K562 (cell line): ENCODE data around the gene C3. TPM values are rescaled to one million over a fixed set of nuclear protein-coding genes. Genes with fewer than 3 reads are reported as not detected.
"Not testable (repeated sequence)": the region's sequence is repeated elsewhere in the genome, so short reads cannot be mapped to it uniquely, and the experiment has no call there.

Source experiments
- ATAC-seq: fragments of 200-7000 bp; cut with Tn5 transposase; 3 replicates; pipeline ENCODE4 v1.9.1; 2020; ENCODE audit warnings: moderate library complexity
- BruUV-seq: library from RNA; stranded (reverse); fragments of 400-500 nt; replicated peaks from 2 replicates; lab custom pipeline; 2021; lab: Mats Ljungman, UMichigan
- CTCF ChIA-PET: fragments of 300-600 bp; formaldehyde crosslinking; extraction: SDS; loops from one replicate; lab custom pipeline; 2021; ENCODE audit warnings: low intra/inter-chr PET ratio; lab: Yijun Ruan, JAX
- POLR2A ChIA-PET: fragments of 300-600, 350-650 bp; sonication (Branson Sonifier 250); formaldehyde crosslinking; extraction: SDS; loops from one replicate; lab custom pipeline; 2021; ENCODE audit warnings: antibody characterized with exemption, inconsistent platforms; lab: Yijun Ruan, JAX
- DNase-seq, 4 experiments: peaks; one replicate each; pipeline versions ENCODE4 v3.0.0 to v3.0.0-alpha.2; 2011 to 2018; ENCODE audit warnings: low spot score in 3 of 4, mixed read lengths in 3 of 4; ENCODE audit errors: extremely low read depth in 1 of 4
- FAIRE-seq: peaks from 2 replicates; lab custom pipeline; 2011; peaks lifted over from hg19 to GRCh38; lab: Jason Lieb, UNC
- H2AFZ ChIP-seq: 2 replicates; pipeline ENCODE4 v1.6.0; 2011; ENCODE audit warnings: low read depth, low read length, control low read depth, inconsistent platforms
- H3K27ac ChIP-seq: fragments of 200-600 bp; 3 replicates; pipeline ENCODE4 v1.8.0; 2011; ENCODE audit warnings: low read depth, mild to moderate bottlenecking, control low read depth, inconsistent platforms, low read length, moderate library complexity, mixed read lengths; ENCODE audit errors: extremely low read depth
- H3K27me3 ChIP-seq, 2 experiments: fragments of 300-600 bp in 1 of 2; 2 replicates in 1 of 2; 3 replicates in 1 of 2; pipeline versions ENCODE4 v1.6.0 to v1.8.0; 2011; ENCODE audit warnings: inconsistent platforms in 2 of 2, low read length in 2 of 2, mild to moderate bottlenecking in 1 of 2, mixed read lengths in 1 of 2, moderate library complexity in 1 of 2; ENCODE audit not compliant: control insufficient read depth in 2 of 2, insufficient read depth in 2 of 2
- H3K36me3 ChIP-seq: fragments of 300-600 bp; 3 replicates; pipeline ENCODE4 v1.8.0; 2011; ENCODE audit warnings: mild to moderate bottlenecking, low read length, inconsistent platforms; ENCODE audit not compliant: control insufficient read depth, insufficient read depth
- H3K4me1 ChIP-seq, 2 experiments: fragments of 200-600 bp in 1 of 2; replicated peaks in 1 of 2; 2 replicates in 1 of 2; 3 replicates in 1 of 2; pipeline versions ENCODE4 v1.5.1 to v1.8.0; 2011; ENCODE audit warnings: inconsistent platforms in 2 of 2, low read length in 2 of 2, mild to moderate bottlenecking in 1 of 2, mixed read lengths in 1 of 2, moderate library complexity in 1 of 2; ENCODE audit not compliant: control insufficient read depth in 2 of 2, insufficient read depth in 2 of 2
- H3K4me2 ChIP-seq: 2 replicates; pipeline ENCODE4 v1.6.1; 2011; ENCODE audit warnings: low read length, control low read depth, inconsistent platforms, mixed read lengths; ENCODE audit not compliant: insufficient read depth
- H3K4me3 ChIP-seq: fragments of 200-600 bp; sonication (generic), shearing (Covaris generic); 2 replicates; pipeline ENCODE4 v1.5.1; 2016; ENCODE audit warnings: control low read depth, inconsistent platforms
- H3K79me2 ChIP-seq: fragments of 200-600 bp; 3 replicates; pipeline ENCODE4 v1.8.0; 2011; ENCODE audit warnings: low read length, inconsistent platforms; ENCODE audit not compliant: control insufficient read depth, insufficient read depth
- H3K9ac ChIP-seq, 2 experiments: 2 replicates each; pipeline versions ENCODE4 v1.6.0 to v1.6.1; 2011; ENCODE audit warnings: low read depth in 2 of 2, low read length in 2 of 2, control low read depth in 1 of 2, inconsistent platforms in 1 of 2, mild to moderate bottlenecking in 1 of 2, mixed read lengths in 1 of 2; ENCODE audit not compliant: insufficient read depth in 1 of 2
- H3K9me1 ChIP-seq: one replicate; pipeline ENCODE4 v1.6.0; 2011; ENCODE audit warnings: inconsistent platforms, mild to moderate bottlenecking, low read length, moderate library complexity; ENCODE audit not compliant: control insufficient read depth, insufficient read depth
- H3K9me3 ChIP-seq: replicated peaks from 2 replicates; pipeline ENCODE4 v1.5.1; 2011; ENCODE audit warnings: low read depth, low read length, inconsistent platforms; ENCODE audit not compliant: control insufficient read depth, insufficient read depth
- H4K20me1 ChIP-seq: replicated peaks from 2 replicates; pipeline ENCODE4 v1.6.1; 2011; ENCODE audit warnings: low read length, inconsistent platforms, mixed read lengths; ENCODE audit not compliant: control insufficient read depth, insufficient read depth
- ATF7 ChIP-seq: fragments of 450-650 bp; IDR thresholded peaks from 2 replicates; pipeline ENCODE4 v1.7.1; 2014; ENCODE audit warnings: mild to moderate bottlenecking, moderate library complexity
- CTBP1 ChIP-seq: fragments of 450-650 bp; IDR thresholded peaks from 2 replicates; pipeline ENCODE4 v1.6.1; 2016; ENCODE audit warnings: borderline replicate concordance
- DPF2 ChIP-seq: fragments of 450-650 bp; IDR thresholded peaks from 2 replicates; pipeline ENCODE4 v1.6.1; 2016
- GATAD2B ChIP-seq: fragments of 450-650 bp; IDR thresholded peaks from 2 replicates; pipeline ENCODE4 v1.6.1; 2017; ENCODE audit warnings: mild to moderate bottlenecking, borderline replicate concordance
- KLF1 ChIP-seq: fragments of 450-650 bp; IDR thresholded peaks from 2 replicates; pipeline ENCODE4 v1.6.1; 2016; ENCODE audit warnings: missing genetic modification characterization, missing compliant biosample characterization
- KLF13 ChIP-seq: fragments of 450-650 bp; IDR thresholded peaks from 2 replicates; pipeline ENCODE4 v1.6.1; 2016; ENCODE audit warnings: missing genetic modification characterization, low read depth, mild to moderate bottlenecking, missing compliant biosample characterization, moderate library complexity, borderline replicate concordance
- NR2C1 ChIP-seq, 2 experiments: fragments of 450-650 bp; IDR thresholded peaks; 2 replicates each; pipeline ENCODE4 v1.6.1; 2017; ENCODE audit warnings: mild to moderate bottlenecking in 2 of 2, antibody characterized with exemption in 1 of 2, inconsistent platforms in 1 of 2, missing compliant biosample characterization in 1 of 2, missing genetic modification characterization in 1 of 2
- POLR3G ChIP-seq: IDR thresholded peaks from 2 replicates; pipeline ENCODE4 v1.6.1; 2011; ENCODE audit not compliant: insufficient read length, insufficient replicate concordance; ENCODE audit errors: extremely low read depth
- SMARCE1 ChIP-seq: fragments of 450-650 bp; IDR thresholded peaks from 2 replicates; pipeline ENCODE4 v1.7.1; 2016; ENCODE audit warnings: mild to moderate bottlenecking
- SP2 ChIP-seq: IDR thresholded peaks from 2 replicates; pipeline ENCODE4 v1.6.1; 2011; ENCODE audit warnings: mild to moderate bottlenecking, low read depth, low read length, moderate library complexity; ENCODE audit not compliant: poor library complexity, severe bottlenecking; ENCODE audit errors: extremely low read depth
- ZBTB17 ChIP-seq: fragments of 450-650 bp; formaldehyde crosslinking; IDR thresholded peaks from 2 replicates; pipeline ENCODE4 v1.4.0; 2020; ENCODE audit warnings: mild to moderate bottlenecking
- ZNF79 ChIP-seq: fragments of 250-450 bp; sonication (Bioruptor Pico); IDR thresholded peaks from 2 replicates; pipeline ENCODE4 v1.4.0; 2020; ENCODE audit warnings: low read depth, mild to moderate bottlenecking, moderate library complexity
- WGBS: fragments of 100-300 bp; shearing (Covaris generic); methylation state at CpG from one replicate; pipeline ENCODE4 v1.1.6; 2016; ENCODE audit warnings: low coverage, mixed read lengths; ENCODE audit not compliant: insufficient coverage; ENCODE audit errors: missing lambda C conversion rate; 5-methylcytosine and 5-hydroxymethylcytosine counted together
- in situ Hi-C: fragments of 300-500 bp; cut with MboI; formaldehyde crosslinking; loops from 4 replicates; pipeline ENCODE4 v1.15.0; 2018; ENCODE audit warnings: inconsistent platforms, mixed read lengths
- intact Hi-C: fragments of 100-400 bp; cut with micrococcal nuclease; formaldehyde crosslinking; loops from 2 replicates; pipeline ENCODE4 v1.14.2; 2022
- polyA plus RNA-seq, 8 experiments: library from polyadenylated mRNA; depleted of rRNA in 4 of 8; stranded (reverse) in 5 of 8; unstranded in 3 of 8; fragments of >200 nt; fragmentation: Nextera tagmentation in 2 of 8; fragmentation: Illumina TruSeq in 1 of 8; extraction: Ambion mirVana in 2 of 8; extraction: Trizol in 1 of 8; gene quantifications; 2 replicates each; pipeline versions ENCODE4 v1.2.1 to v1.2.3, GENCODE V29; 2011 to 2014; ENCODE audit warnings: inconsistent platforms in 1 of 8, missing spikeins in 1 of 8
- total RNA-seq, 7 experiments: library from RNA; depleted of rRNA in 6 of 7; stranded (reverse); fragments of >200 nt in 6 of 7; fragmentation: Illumina TruSeq in 2 of 7; extraction: Trizol in 2 of 7; gene quantifications; 2 replicates each; pipeline versions ENCODE4 v1.2.1 to v1.2.3, GENCODE V29; 2011 to 2021; ENCODE audit warnings: low replicate concordance in 1 of 7
- TF ChIP-seq, protein P1 (sequence below): fragments of 250-450 bp; sonication (Bioruptor Pico); IDR thresholded peaks from 2 replicates; pipeline ENCODE4 v1.9.0; 2021; ENCODE audit warnings: mild to moderate bottlenecking, inconsistent platforms
- TF ChIP-seq, protein P2 (sequence below): sonication (generic); formaldehyde crosslinking; IDR thresholded peaks from 2 replicates; pipeline ENCODE4 v1.9.0; 2022; ENCODE audit warnings: mild to moderate bottlenecking, missing genetic modification reagents

The C3 gene
- total and polyA plus RNA-seq, 9 of the 15 experiments (the other 6 are each of a cell fraction or from before 2014, with no cell fraction given), result 0.59 to 10.6 (median 2.2) TPM

DNA sequence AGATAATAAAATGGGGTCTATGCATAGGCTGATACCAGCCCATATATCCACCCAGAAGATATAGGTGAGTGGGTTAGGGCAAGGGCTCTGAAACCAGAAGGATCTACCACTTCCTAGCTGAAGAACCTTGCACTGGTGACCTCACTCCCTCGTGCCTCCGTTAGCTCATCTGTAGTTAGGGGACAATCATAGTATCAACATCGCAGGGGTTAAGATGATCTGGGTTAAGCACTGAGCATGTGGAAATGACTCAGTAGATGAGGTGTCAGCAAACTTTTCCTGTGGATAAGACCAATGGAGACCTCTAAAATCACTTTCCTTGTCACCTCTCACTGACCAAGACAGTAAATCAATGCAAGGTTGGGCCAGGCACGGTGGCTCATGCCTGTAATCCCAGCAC, 81.0 kb downstream of the C3 start (continued):
- peak; percentile 31; the same call in 1 of the 2 replicates for TF ChIP-seq SMARCE1
- TF ChIP-seq ZBTB17, result no peak
- 0 out of 2 replicates have a peak, but pooled peaks have one; percentile 38 for TF ChIP-seq DPF2
- TF ChIP-seq, protein P1, sequence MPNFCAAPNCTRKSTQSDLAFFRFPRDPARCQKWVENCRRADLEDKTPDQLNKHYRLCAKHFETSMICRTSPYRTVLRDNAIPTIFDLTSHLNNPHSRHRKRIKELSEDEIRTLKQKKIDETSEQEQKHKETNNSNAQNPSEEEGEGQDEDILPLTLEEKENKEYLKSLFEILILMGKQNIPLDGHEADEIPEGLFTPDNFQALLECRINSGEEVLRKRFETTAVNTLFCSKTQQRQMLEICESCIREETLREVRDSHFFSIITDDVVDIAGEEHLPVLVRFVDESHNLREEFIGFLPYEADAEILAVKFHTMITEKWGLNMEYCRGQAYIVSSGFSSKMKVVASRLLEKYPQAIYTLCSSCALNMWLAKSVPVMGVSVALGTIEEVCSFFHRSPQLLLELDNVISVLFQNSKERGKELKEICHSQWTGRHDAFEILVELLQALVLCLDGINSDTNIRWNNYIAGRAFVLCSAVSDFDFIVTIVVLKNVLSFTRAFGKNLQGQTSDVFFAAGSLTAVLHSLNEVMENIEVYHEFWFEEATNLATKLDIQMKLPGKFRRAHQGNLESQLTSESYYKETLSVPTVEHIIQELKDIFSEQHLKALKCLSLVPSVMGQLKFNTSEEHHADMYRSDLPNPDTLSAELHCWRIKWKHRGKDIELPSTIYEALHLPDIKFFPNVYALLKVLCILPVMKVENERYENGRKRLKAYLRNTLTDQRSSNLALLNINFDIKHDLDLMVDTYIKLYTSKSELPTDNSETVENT (CRISPR knock-in tag), result no peak
- TF ChIP-seq SP2, result no peak
- TF ChIP-seq KLF1, result no peak
- TF ChIP-seq GATAD2B, result no peak
- TF ChIP-seq ZNF79, result no peak
- TF ChIP-seq, protein P2, sequence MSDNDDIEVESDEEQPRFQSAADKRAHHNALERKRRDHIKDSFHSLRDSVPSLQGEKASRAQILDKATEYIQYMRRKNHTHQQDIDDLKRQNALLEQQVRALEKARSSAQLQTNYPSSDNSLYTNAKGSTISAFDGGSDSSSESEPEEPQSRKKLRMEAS (CRISPR knock-in tag), result 0 out of 2 replicates have a peak, but pooled peaks have one; percentile 33
- TF ChIP-seq KLF13 (tag), result no peak
- TF ChIP-seq ATF7, result peak; percentile 61; the same call in 1 of the 2 replicates
- peak; percentile 29; the same call in 1 of the 2 replicates for TF ChIP-seq CTBP1
- no peak for TF ChIP-seq NR2C1 (IDR thresholded peaks at IDR 0.05)
- no peak for TF ChIP-seq NR2C1 (tag; IDR thresholded peaks at IDR 0.05)
- no peak for TF ChIP-seq POLR3G
- TF ChIP-seq, all 486 proteins: peak for 36

DNA sequence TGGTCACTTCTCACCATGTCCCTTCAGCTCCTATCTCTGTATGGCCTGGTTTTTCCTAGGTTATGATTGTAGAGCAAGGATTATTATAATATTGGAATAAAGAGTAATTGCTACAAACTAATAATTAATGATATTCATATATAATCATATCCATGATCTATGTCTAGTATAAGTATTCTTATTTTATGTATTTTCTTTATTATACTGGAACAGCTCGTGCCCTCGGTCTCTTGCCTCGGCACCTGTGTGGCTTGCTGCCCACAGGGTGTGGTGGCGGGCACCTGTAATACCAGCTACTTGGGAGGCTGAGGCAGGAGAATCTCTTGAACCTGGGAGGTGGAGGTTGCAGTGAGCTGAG, 87.0 kb downstream of the C3 start:
- ChIA-PET POLR2A (interaction anchor here (0.6 kb wide), 1 partner anchor 33 kb away, joined by 3 read pairs; no protein-coding TSS in a partner anchor), CTCF (interaction anchor here (0.6 to 3.5 kb wide), 3 partner anchors 103 to 230 kb away, joined by 3 to 23 read pairs (median 19); no protein-coding TSS in a partner anchor)
- 58% methylated on average over 4 of the region's 4 CpGs for WGBS
- H3K9ac ChIP-seq, H3K9me3 ChIP-seq, H3K4me1 ChIP-seq, H3K27me3 ChIP-seq, H3K36me3 ChIP-seq, H4K20me1 ChIP-seq, in situ Hi-C loops, ATAC-seq, H3K4me3 ChIP-seq, FAIRE-seq, H3K79me2 ChIP-seq, BruUV-seq, H2AFZ ChIP-seq, DNase-seq, H3K9me1 ChIP-seq, H3K27ac ChIP-seq, H3K4me2 ChIP-seq: not testable (repeated sequence)
- intact Hi-C loops, result loop anchor here (1.0 to 5.0 kb wide), 3 partner anchors 104 to 230 kb away; partner anchors contain the start of genes GPR108 and TRIP10
